H7 (cell line): ENCODE measurements around the gene FTO. TPM values are rescaled to one million over a fixed set of nuclear protein-coding genes. Genes with fewer than 3 reads are reported as not detected.
"Not testable (repeated sequence)": the region's sequence is repeated elsewhere in the genome, so short reads cannot be mapped to it uniquely, and the experiment has no call there.

Experiments
- DNase-seq: peaks from one replicate; pipeline ENCODE4 v3.0.0; 2012
- H3K27me3 ChIP-seq: 2 replicates; pipeline ENCODE4 v1.6.0; 2011; ENCODE audit warnings: mild to moderate bottlenecking, low read length; ENCODE audit not compliant: control insufficient read depth, insufficient read depth
- H3K36me3 ChIP-seq: replicated peaks from 2 replicates; pipeline ENCODE4 v1.5.1; 2011; ENCODE audit warnings: low read length; ENCODE audit not compliant: control insufficient read depth, insufficient read depth
- H3K4me3 ChIP-seq: 2 replicates; pipeline ENCODE4 v1.5.1; 2011; ENCODE audit warnings: low read depth, mild to moderate bottlenecking, control low read depth, low read length, moderate library complexity; ENCODE audit not compliant: insufficient read depth
- total RNA-seq: library from RNA; depleted of rRNA; stranded (reverse); fragments of >200 nt; shearing (Covaris generic); gene quantifications from 2 replicates; pipeline ENCODE4 v1.2.3, GENCODE V29; 2014

The FTO gene
- total RNA-seq, 1 experiment from 2014 or later: 55.3 TPM

GRCh38 chr16:53689636-53690035 is 14.3 kb upstream of the FTO start:
- DNase-seq: no peak
- Histone ChIP-seq H3K4me3 (no peak overlapping the region), H3K27me3 (no peaks in the 10 kb centered on the region), H3K36me3 (no peaks in the 10 kb centered on the region; the same call in 1 of the 2 replicates)

DNA sequence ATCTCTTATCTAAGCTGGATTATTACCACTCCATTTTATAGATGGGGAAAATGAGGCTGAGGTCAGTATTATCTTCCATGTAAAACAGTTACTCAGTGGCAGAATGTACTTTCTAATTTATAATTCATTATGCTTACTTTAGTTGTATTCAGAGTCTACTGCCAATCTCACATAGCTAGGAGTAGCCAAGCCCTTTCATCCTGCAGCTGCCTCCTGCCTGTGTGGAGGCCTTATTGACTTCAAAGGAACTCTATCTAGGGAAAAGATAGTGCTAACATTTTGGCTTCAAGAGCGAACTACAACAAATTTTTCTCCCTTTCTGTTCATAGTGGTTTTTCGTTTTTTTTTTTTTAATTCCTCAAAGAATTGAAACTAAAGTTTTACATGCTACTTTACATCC is 13.2 kb upstream of the FTO start:
- Histone ChIP-seq H3K36me3 (no peaks in the 10 kb centered on the region; the same call in 1 of the 2 replicates), H3K4me3 (no peak overlapping the region), H3K27me3 (no peaks in the 10 kb centered on the region)
- no peak for DNase-seq

DNA sequence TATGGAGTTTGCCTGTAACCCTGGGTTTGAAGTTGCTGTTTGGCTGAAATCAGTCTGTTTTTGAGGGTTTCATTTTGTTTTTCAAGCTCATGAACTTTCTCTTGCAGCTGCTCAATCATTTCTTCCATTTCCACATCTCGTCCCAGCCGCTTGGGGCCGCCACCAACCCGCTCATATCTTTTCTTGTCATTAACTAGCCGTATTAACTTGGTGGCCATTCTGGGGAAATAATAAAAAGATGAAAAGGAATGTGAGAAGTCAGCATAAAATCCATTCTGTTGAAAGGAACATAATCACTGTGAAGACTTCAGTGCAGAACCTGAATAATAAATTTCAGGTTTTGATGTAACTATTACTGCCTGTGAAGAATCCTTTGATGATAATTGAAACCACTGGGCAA is 11.8 kb upstream of the FTO start:
- H3K36me3 ChIP-seq: no peaks in the 10 kb centered on the region; the same call in none of the 2 replicates
- H3K4me3 ChIP-seq: no peak overlapping the region
- DNase-seq: peak; percentile 28
- H3K27me3 ChIP-seq: no peaks in the 10 kb centered on the region

GRCh38 chr16:53693320-53693719 is 10.6 kb upstream of the FTO start:
- Histone ChIP-seq H3K27me3 (no peaks in the 10 kb centered on the region), H3K36me3 (no peaks in the 10 kb centered on the region; the same call in none of the 2 replicates), H3K4me3 (no peak overlapping the region)
- no peak for DNase-seq

DNA sequence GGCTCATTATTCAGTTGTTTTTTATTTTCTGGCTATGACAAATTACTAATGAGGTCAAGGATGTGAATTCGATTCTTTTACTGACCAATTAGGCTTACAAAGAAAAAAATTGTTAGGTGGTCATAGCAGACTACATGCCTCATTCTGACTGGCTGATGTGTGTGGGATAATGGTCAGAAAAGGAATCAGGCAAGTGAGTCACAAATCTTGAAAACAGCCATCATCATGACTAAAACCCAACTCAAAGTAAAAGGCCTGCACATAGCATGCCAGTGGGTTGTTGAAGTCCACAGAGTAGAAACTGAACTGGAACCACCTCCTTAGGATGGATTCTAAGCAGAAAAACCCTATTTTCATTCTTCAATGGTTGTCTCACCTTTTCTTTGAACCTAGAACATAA is 8.9 kb upstream of the FTO start:
- Histone ChIP-seq H3K27me3 (no peaks in the 10 kb centered on the region), H3K36me3 (no peaks in the 10 kb centered on the region; the same call in none of the 2 replicates), H3K4me3 (no peak overlapping the region)
- DNase-seq: no peak

DNA sequence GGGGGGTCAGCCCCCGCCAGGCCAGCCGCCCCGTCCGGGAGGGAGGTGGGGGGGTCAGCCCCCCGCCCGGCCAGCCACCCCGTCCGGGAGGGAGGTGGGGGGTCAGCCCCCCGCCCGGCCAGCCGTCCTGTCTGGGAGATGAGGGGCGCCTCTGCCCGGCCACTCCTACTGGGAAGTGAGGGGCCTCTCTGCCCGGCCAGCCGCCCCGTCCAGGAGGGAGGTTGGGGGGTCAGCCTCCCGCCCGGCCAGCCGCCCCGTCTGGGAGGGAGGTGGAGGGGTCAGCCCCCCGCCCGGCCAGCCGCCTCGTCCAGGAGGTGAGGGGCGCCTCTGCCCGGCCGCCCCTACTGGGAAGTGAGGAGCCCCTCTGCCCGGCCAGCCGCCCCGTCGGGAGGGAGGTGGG is 5.7 kb upstream of the FTO start:
- DNase-seq, H3K27me3 ChIP-seq, H3K36me3 ChIP-seq, H3K4me3 ChIP-seq: not testable (repeated sequence)

DNA sequence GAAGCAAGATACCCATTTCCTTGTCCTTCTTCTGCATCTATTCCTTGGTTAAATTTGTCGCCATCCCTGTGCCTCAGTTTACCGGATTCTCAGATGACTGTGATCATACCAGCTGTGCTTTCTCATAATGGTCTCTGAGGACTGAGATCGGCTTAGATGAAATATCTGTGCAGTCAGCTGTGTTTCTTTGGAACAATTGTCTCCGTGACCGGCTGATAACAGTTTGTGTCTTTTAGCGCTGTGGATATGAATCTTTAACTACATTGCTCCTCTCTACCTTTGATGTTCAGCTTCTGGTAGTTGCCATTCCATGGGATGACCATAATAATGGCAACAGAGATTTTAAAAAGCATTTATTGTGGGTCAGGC is 473 bp downstream of the FTO start:
- H3K27me3 ChIP-seq: no peaks in the 10 kb centered on the region
- peak overlapping the region; percentile 64 for H3K4me3 ChIP-seq
- H3K36me3 ChIP-seq: no peaks in the 10 kb centered on the region
- no peak for DNase-seq

DNA sequence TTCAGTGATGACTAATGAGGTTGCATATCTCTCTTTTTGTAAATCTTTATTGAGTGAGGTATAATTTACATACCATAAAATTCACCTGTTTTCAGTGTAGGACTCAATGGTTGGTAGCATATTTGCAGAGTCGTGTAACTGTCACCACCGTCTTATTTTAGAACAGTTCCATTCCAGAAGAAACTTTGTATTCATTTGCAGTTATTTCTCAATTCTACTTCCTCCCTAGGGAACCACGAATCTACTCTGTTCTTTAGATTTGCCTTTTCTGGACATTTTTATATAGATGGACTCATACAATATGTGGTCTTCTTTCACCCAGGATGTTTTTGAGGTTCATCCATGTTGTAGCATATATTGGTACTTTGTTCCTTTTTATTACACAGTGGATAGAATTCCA is 3.7 kb downstream of the FTO start:
- no peak for DNase-seq
- no peaks in the 10 kb centered on the region for H3K27me3 ChIP-seq
- H3K36me3 ChIP-seq: no peaks in the 10 kb centered on the region
- H3K4me3 ChIP-seq: no peak overlapping the region

- H3K36me3 ChIP-seq: no peaks in the 10 kb centered on the region
- H3K27me3 ChIP-seq: no peaks in the 10 kb centered on the region
- no peak for DNase-seq
- no peak overlapping the region for H3K4me3 ChIP-seq
These were observed 4.5 kb downstream of the FTO start for GRCh38 chr16:53708490-53708889.

GRCh38 chr16:53711390-53711789 is 7.4 kb downstream of the FTO start:
- Histone ChIP-seq H3K36me3 (no peaks in the 10 kb centered on the region), H3K4me3 (no peak overlapping the region), H3K27me3 (no peaks in the 10 kb centered on the region)
- no peak for DNase-seq

GRCh38 chr16:53712065-53712464 is 8.1 kb downstream of the FTO start:
- H3K4me3 ChIP-seq: no peak overlapping the region
- no peaks in the 10 kb centered on the region for H3K27me3 ChIP-seq
- no peaks in the 10 kb centered on the region for H3K36me3 ChIP-seq
- no peak for DNase-seq

DNA sequence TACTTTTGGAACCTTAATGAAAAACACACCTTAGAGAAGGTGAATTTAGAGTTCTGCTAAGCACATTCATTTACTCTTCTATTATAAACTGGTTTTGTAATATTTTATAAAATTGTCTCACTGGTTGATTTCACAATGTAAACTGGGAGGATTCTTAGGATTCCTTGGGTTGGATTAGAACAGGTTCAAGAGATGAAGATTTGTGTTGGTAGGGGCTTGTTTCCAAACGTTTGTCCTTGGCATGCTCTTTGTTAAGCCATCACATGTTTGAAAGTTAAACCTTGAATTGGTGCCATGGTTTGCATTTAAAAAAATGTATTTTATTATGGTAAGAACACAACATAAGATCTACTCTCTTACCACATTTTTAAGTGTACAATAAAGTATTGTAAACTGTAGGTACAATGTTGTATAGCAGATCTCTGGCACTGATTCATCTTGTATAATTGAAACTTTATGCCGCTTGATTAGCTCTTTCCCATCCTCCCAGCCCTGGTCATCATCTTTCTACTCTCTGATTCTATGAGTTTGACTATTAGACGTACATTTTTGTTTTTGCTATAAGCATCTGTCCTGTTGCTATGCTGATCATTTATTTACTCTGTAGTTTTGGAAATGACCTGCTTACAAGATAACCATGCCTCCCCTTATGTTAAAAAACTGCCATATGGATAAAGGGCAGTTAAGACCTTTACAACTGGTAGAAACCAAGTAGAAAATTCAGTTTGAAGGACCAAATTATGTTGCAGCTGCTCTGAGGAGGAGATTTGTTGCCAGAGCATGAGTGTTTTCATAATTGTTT is 9.6 kb downstream of the FTO start:
- Histone ChIP-seq H3K36me3 (no peaks in the 10 kb centered on the region), H3K4me3 (no peak overlapping the region), H3K27me3 (no peaks in the 10 kb centered on the region)
- no peak for DNase-seq

DNA sequence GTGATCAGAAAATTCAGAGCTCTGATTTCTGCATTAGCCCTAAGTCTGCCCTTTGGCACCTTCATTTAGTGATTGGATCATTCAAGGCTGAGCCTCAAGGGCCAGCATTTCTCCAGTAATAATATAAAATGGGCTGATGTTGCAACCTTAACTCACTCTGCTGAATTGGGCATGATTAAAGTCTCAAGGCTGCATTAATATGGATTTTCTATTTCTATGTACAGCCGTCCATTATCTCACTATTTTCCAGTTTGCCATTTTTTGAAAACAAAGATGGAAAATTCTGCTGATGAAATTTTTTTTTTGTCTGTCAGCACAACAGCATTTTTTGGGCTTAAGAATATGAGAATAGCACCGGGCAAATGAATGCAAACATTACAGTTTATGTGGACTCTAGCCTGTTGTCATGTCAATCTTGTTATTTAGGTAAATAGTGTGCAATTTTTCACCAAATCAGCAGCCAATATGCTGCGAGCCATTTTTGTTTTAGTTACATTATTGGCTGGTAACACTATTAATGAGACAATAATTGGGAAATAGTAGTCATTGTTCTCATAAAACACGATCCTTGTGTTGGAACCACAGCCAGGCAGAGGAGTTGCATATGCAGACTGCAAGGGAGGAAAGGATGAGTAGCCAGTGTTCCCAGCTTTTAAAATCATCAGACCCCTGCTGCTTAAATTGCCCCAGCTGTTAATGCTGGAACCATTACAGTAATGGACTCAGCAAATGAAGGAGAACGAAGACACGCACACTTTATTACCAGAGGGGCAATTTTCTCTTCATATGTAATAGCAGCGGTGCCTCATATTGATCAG is 10.5 kb downstream of the FTO start:
- no peak for DNase-seq
- Histone ChIP-seq H3K4me3 (no peak overlapping the region), H3K36me3 (no peaks in the 10 kb centered on the region), H3K27me3 (no peaks in the 10 kb centered on the region)

DNA sequence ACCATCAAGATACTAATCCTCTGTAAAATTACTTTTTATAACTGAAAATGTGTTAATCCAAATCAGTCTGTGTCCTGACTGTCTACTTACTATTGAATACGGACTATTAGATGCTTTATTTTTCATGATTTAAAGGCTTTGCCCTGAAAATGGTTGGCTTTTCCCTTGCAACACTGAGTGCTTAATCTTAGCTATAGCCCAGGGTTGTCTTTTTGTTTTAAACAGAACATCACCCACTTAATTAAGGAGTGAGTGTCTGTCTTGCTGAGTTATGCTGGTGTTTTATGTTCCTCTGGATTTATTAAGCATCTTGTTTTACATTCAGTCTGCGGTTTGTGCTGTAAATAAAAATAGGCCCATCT is 11.0 kb downstream of the FTO start:
- DNase-seq: no peak
- Histone ChIP-seq H3K27me3 (no peaks in the 10 kb centered on the region), H3K4me3 (no peak overlapping the region), H3K36me3 (no peaks in the 10 kb centered on the region)

DNA sequence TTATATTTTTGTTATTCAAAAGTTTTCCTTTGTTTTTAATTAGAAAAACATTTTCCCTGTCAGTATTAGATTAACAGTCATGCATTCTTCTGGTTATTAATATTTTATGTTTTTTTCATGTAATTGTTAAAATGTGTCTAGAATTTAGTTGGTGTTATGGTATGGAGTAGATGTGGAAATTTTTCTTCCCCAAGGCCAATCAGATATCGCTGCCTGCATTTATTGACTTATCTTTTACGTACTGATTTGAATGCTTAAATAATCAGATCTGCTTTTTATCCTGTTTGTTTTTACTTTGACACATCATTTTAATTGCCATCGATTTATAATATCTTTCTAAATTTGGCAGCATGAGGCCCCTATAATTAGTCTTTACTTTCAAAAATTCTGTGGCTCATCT is 13.6 kb downstream of the FTO start:
- Histone ChIP-seq H3K27me3 (no peaks in the 10 kb centered on the region), H3K36me3 (no peaks in the 10 kb centered on the region), H3K4me3 (no peak overlapping the region)
- no peak for DNase-seq
